ENCODE results near the gene ITGB2.
A peak's percentile ranks its signal among the peaks of the same experiment; 100 is the strongest.
"Not testable (repeated sequence)": the region's sequence is repeated elsewhere in the genome, so short reads cannot be mapped to it uniquely, and the experiment has no call there.

ITGB2 gene

DNA sequence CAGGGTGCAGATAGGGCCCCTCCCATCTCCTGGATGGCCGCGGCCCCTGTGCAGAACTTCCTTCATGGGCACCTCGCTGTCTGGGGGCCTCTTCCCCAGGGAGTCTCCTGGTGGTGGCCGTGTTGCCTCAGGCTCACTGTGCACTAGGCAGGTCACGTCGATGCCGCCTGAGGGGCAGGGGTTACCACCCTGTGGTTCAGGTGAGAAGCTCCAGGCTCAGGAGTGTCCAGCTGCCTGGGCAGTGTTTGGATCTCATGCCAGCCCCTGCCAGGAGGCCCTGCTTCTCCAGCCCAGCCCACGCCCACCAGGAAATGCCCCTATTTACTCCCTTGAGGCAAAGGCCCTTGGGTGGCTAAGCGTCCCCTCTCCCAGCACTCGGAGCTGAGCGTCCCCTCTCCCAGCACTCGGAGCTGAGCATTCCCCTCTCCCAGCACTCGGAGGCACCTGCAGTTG lies 2.1 kb downstream of the ITGB2 start:
- H3K36me3 ChIP-seq (ENCODE audit: control insufficient read depth in 5 of 5, insufficient read depth in 5 of 5, low read length in 5 of 5): no peaks in the 10 kb centered on the region
- H3K4me1 ChIP-seq (ENCODE audit: control insufficient read depth in 5 of 5, insufficient read depth in 5 of 5, low read length in 5 of 5): peaks cover 0 to 54% (median 13%) of the 10 kb centered on the region in 5 donors
- peaks cover 11 to 35% (median 20%) of the 10 kb centered on the region in 5 donors for H3K27me3 ChIP-seq (ENCODE audit: control insufficient read depth in 5 of 5, insufficient read depth in 4 of 5, low read length in 5 of 5)
- no peaks in the 10 kb centered on the region for H3K9me3 ChIP-seq (ENCODE audit: control insufficient read depth in 5 of 5, low read length in 5 of 5)
- peak overlapping the region in 1 of 5 donors; percentile 23 for H3K9ac ChIP-seq (ENCODE audit: low read length in 5 of 5)
- H3K4me3 ChIP-seq (ENCODE audit: low read depth in 1 of 5, low read length in 5 of 5): peak overlapping the region in 2 of 5 donors; percentile 9 to 57
- H3K27ac ChIP-seq (ENCODE audit: low read depth, low read length): no peak overlapping the region

DNA sequence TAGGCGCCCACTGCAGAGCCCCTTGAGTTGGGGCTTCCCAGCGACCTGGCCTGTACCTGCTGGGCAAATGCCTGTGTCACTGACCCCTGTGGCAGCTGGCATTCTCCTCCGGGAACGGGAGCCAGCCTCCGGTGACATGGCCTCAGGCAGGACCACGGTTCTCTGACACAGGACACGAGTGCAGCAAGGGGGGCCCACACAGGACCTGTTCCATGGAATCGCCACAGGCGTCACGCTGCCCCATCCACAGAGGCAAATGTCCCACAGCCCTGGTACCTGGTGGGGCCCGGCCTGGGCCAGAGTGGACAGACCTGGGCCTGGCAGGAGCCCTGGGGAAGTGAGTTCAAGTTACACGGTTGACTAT lies 2.6 kb downstream of the ITGB2 start:
- peaks cover 11 to 35% (median 20%) of the 10 kb centered on the region in 5 donors for H3K27me3 ChIP-seq (ENCODE audit: control insufficient read depth in 5 of 5, insufficient read depth in 4 of 5, low read length in 5 of 5)
- peak overlapping the region in 1 of 5 donors; percentile 23 for H3K9ac ChIP-seq (ENCODE audit: low read length in 5 of 5)
- no peak overlapping the region for H3K27ac ChIP-seq (ENCODE audit: low read depth, low read length)
- no peaks in the 10 kb centered on the region for H3K9me3 ChIP-seq (ENCODE audit: control insufficient read depth in 5 of 5, low read length in 5 of 5)
- peak overlapping the region in 1 of 5 donors; percentile 9 for H3K4me3 ChIP-seq (ENCODE audit: low read depth in 1 of 5, low read length in 5 of 5)
- peaks cover 0 to 59% (median 17%) of the 10 kb centered on the region in 5 donors for H3K4me1 ChIP-seq (ENCODE audit: control insufficient read depth in 5 of 5, insufficient read depth in 5 of 5, low read length in 5 of 5)
- H3K36me3 ChIP-seq (ENCODE audit: control insufficient read depth in 5 of 5, insufficient read depth in 5 of 5, low read length in 5 of 5): no peaks in the 10 kb centered on the region

DNA sequence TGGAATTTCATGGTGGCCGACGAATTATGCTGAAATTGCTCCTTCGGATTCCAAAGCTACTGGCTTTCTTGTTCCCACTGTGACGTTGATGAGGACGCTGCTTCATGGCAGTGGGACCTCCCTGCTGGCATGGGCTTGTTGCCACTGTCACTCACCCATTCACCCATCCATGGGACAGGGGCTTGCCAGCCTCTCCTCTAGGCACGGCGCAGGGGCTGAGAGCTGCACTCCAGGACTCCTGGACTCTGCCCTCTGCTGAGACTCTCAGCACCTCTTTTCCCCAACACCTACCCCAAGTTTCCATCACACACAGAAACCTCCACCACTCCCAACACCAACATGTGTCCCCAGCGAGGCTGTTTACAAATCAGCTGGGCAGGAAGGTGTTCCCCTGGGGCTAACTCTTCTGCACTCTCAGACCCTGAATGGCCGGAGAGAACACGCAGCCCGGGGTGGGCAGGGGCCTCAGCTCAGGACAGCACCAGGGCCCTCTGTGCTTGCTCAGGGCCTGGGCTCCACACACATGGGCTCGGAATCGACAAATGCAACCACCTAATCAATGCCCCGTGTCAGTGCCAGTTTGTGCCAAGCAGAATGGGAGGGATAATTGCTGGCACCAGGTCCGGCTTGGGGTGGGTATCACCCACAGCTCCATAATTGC lies 3.1 kb downstream of the ITGB2 start:
- H3K4me1 ChIP-seq (ENCODE audit: control insufficient read depth in 5 of 5, insufficient read depth in 5 of 5, low read length in 5 of 5): peaks cover 0 to 57% (median 17%) of the 10 kb centered on the region in 5 donors
- H3K27me3 ChIP-seq (ENCODE audit: control insufficient read depth in 5 of 5, insufficient read depth in 4 of 5, low read length in 5 of 5): peaks cover 11 to 32% (median 20%) of the 10 kb centered on the region in 5 donors
- H3K9me3 ChIP-seq (ENCODE audit: control insufficient read depth in 5 of 5, low read length in 5 of 5): no peaks in the 10 kb centered on the region
- no peak overlapping the region for H3K27ac ChIP-seq (ENCODE audit: low read depth, low read length)
- no peak overlapping the region for H3K9ac ChIP-seq (ENCODE audit: low read length in 5 of 5)
- H3K36me3 ChIP-seq (ENCODE audit: control insufficient read depth in 5 of 5, insufficient read depth in 5 of 5, low read length in 5 of 5): no peaks in the 10 kb centered on the region
- no peak overlapping the region for H3K4me3 ChIP-seq (ENCODE audit: low read depth in 1 of 5, low read length in 5 of 5)

GRCh38 chr21:44916965-44917364 lies 3.7 kb downstream of the ITGB2 start:
- peaks cover 11 to 32% (median 20%) of the 10 kb centered on the region in 5 donors for H3K27me3 ChIP-seq (ENCODE audit: control insufficient read depth in 5 of 5, insufficient read depth in 4 of 5, low read length in 5 of 5)
- no peaks in the 10 kb centered on the region for H3K36me3 ChIP-seq (ENCODE audit: control insufficient read depth in 5 of 5, insufficient read depth in 5 of 5, low read length in 5 of 5)
- no peak overlapping the region for H3K4me3 ChIP-seq (ENCODE audit: low read depth in 1 of 5, low read length in 5 of 5)
- H3K4me1 ChIP-seq (ENCODE audit: control insufficient read depth in 5 of 5, insufficient read depth in 5 of 5, low read length in 5 of 5): peaks cover 0 to 63% (median 23%) of the 10 kb centered on the region in 5 donors
- no peak overlapping the region for H3K27ac ChIP-seq (ENCODE audit: low read depth, low read length)
- no peaks in the 10 kb centered on the region for H3K9me3 ChIP-seq (ENCODE audit: control insufficient read depth in 5 of 5, low read length in 5 of 5)
- no peak overlapping the region for H3K9ac ChIP-seq (ENCODE audit: low read length in 5 of 5)

DNA sequence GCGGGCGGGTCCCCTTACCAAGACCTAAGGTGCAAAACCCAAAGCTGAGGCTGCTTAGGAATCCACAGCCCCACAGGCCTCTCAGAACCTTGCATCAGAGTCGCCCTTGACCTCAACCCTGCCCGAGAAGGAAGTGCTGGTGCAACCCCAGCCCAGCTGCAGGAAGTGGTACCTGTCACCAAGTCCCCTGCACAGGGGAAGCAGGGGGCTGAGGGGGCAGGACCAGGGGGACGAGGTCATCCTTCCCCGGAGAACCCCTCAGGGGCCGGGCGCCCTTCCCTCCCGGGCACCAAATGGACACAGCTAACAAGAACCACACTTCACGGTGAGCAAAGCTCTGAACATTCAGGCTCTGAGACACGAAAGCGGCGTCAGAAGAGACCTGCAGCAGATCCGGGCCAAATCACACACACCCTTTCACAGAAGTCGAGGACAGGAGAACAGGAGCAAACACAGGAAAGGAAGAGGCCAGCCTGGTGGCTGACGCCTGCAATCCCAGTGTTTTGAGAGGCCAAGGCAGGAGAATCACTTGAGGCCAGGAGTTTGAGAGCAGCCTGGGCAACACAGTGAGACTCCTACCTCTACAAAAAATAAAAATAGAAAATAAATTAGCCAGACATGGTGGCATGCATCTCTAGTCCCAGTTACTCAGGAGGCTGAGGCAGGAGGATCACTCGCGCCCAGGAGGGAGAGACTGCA lies 6.4 kb downstream of the ITGB2 start:
- Histone ChIP-seq H3K4me3 (ENCODE audit: low read depth in 1 of 5, low read length in 5 of 5) (no peak overlapping the region), H3K27ac (ENCODE audit: low read depth, low read length) (no peak overlapping the region), H3K36me3 (ENCODE audit: control insufficient read depth in 5 of 5, insufficient read depth in 5 of 5, low read length in 5 of 5) (no peaks in the 10 kb centered on the region), H3K9ac (ENCODE audit: low read length in 5 of 5) (peak overlapping the region in 1 of 5 donors; percentile 35), H3K9me3 (ENCODE audit: control insufficient read depth in 5 of 5, low read length in 5 of 5) (no peaks in the 10 kb centered on the region), H3K4me1 (ENCODE audit: control insufficient read depth in 5 of 5, insufficient read depth in 5 of 5, low read length in 5 of 5) (peaks cover 2 to 66% (median 43%) of the 10 kb centered on the region in 5 donors), H3K27me3 (ENCODE audit: control insufficient read depth in 5 of 5, insufficient read depth in 4 of 5, low read length in 5 of 5) (peaks cover 3 to 20% (median 9%) of the 10 kb centered on the region in 5 donors)

- Histone ChIP-seq H3K9ac (ENCODE audit: low read length in 5 of 5) (peak overlapping the region in 1 of 5 donors; percentile 23), H3K27ac (ENCODE audit: low read depth, low read length) (no peak overlapping the region), H3K4me3 (ENCODE audit: low read depth in 1 of 5, low read length in 5 of 5) (no peak overlapping the region), H3K36me3 (ENCODE audit: control insufficient read depth in 5 of 5, insufficient read depth in 5 of 5, low read length in 5 of 5) (no peaks in the 10 kb centered on the region), H3K9me3 (ENCODE audit: control insufficient read depth in 5 of 5, low read length in 5 of 5) (no peaks in the 10 kb centered on the region), H3K4me1 (ENCODE audit: control insufficient read depth in 5 of 5, insufficient read depth in 5 of 5, low read length in 5 of 5) (peaks cover 2 to 69% (median 38%) of the 10 kb centered on the region in 5 donors), H3K27me3 (ENCODE audit: control insufficient read depth in 5 of 5, insufficient read depth in 4 of 5, low read length in 5 of 5) (peaks cover 0 to 20% (median 14%) of the 10 kb centered on the region in 5 donors)
These were observed 7.1 kb downstream of the ITGB2 start for GRCh38 chr21:44913425-44914175.

DNA sequence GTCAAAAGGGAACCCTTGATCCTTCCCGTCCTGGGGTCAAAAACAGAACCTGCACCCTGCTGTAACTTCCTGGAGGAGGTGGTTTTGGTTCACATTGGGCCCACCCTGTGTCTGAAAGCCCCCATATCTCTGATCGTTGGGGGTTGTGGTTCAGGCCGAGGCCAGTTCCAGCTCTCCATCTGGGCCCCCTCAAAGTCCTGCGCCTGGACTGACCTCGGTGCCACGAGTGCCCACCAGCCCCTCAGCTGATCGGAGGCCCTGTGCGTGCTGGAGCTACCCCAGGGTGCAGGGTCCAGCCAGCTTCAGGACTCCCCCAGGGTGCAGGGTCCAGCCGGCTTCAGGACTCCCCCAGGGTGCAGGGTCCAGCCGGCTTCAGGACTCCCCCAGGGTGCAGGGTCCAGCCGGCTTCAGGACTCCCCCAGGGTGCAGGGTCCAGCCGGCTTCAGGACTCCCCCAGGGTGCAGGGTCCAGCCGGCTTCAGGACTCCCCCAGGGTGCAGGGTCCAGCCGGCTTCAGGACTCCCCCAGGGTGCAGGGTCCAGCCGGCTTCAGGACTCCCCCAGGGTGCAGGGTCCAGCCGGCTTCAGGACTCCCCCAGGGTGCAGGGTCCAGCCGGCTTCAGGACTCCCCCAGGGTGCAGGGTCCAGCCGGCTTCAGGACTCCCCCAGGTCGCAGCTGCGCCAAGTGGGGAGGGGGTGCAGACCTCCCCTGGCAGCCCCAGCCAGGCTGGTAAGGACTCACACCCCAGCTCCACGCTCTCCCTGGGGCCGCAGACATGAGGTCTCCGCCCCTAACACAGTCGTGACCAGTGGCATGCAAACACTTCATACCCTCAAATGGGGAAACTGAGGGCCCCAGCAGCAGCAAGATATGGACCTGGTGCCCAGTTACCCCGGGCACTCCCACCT lies 7.9 kb downstream of the ITGB2 start:
- H3K4me3 ChIP-seq (ENCODE audit: low read depth in 1 of 5, low read length in 5 of 5); H3K9me3 ChIP-seq (ENCODE audit: control insufficient read depth in 5 of 5, low read length in 5 of 5); H3K27ac ChIP-seq (ENCODE audit: low read depth, low read length); H3K36me3 ChIP-seq (ENCODE audit: control insufficient read depth in 5 of 5, insufficient read depth in 5 of 5, low read length in 5 of 5); H3K9ac ChIP-seq (ENCODE audit: low read length in 5 of 5): not testable (repeated sequence)
- peaks cover 0 to 17% (median 6%) of the 10 kb centered on the region in 5 donors for H3K27me3 ChIP-seq (ENCODE audit: control insufficient read depth in 5 of 5, insufficient read depth in 4 of 5, low read length in 5 of 5)
- peaks cover 2 to 68% (median 43%) of the 10 kb centered on the region in 5 donors for H3K4me1 ChIP-seq (ENCODE audit: control insufficient read depth in 5 of 5, insufficient read depth in 5 of 5, low read length in 5 of 5)

- Histone ChIP-seq H3K4me3 (ENCODE audit: low read depth in 1 of 5, low read length in 5 of 5) (no peak overlapping the region), H3K9me3 (ENCODE audit: control insufficient read depth in 5 of 5, low read length in 5 of 5) (no peaks in the 10 kb centered on the region), H3K9ac (ENCODE audit: low read length in 5 of 5) (no peak overlapping the region), H3K27me3 (ENCODE audit: control insufficient read depth in 5 of 5, insufficient read depth in 4 of 5, low read length in 5 of 5) (peaks cover 4 to 22% (median 7%) of the 10 kb centered on the region in 5 donors), H3K4me1 (ENCODE audit: control insufficient read depth in 5 of 5, insufficient read depth in 5 of 5, low read length in 5 of 5) (peaks cover 2 to 70% (median 43%) of the 10 kb centered on the region in 5 donors), H3K27ac (ENCODE audit: low read depth, low read length) (no peak overlapping the region), H3K36me3 (ENCODE audit: control insufficient read depth in 5 of 5, insufficient read depth in 5 of 5, low read length in 5 of 5) (no peaks in the 10 kb centered on the region)
These were observed 8.6 kb downstream of the ITGB2 start for GRCh38 chr21:44912158-44912473.

- H3K9me3 ChIP-seq (ENCODE audit: control insufficient read depth in 5 of 5, low read length in 5 of 5): no peaks in the 10 kb centered on the region
- no peak overlapping the region for H3K27ac ChIP-seq (ENCODE audit: low read depth, low read length)
- no peaks in the 10 kb centered on the region for H3K36me3 ChIP-seq (ENCODE audit: control insufficient read depth in 5 of 5, insufficient read depth in 5 of 5, low read length in 5 of 5)
- H3K4me3 ChIP-seq (ENCODE audit: low read depth in 1 of 5, low read length in 5 of 5): peak overlapping the region in 1 of 5 donors; percentile 37
- H3K4me1 ChIP-seq (ENCODE audit: control insufficient read depth in 5 of 5, insufficient read depth in 5 of 5, low read length in 5 of 5): peaks cover 2 to 71% (median 43%) of the 10 kb centered on the region in 5 donors
- H3K9ac ChIP-seq (ENCODE audit: low read length in 5 of 5): peak overlapping the region in 1 of 5 donors; percentile 4
- H3K27me3 ChIP-seq (ENCODE audit: control insufficient read depth in 5 of 5, insufficient read depth in 4 of 5, low read length in 5 of 5): peaks cover 4 to 26% (median 13%) of the 10 kb centered on the region in 5 donors
These were observed 9.1 kb downstream of the ITGB2 start for GRCh38 chr21:44911384-44912157.
